Hepatocyte (in vitro differentiated cells): ENCODE results near the gene SNAPC2. TPM values are rescaled to one million over a fixed set of nuclear protein-coding genes. Genes with fewer than 3 reads are reported as not detected.

Source experiments
- DNase-seq: peaks from one replicate; pipeline ENCODE4 v3.0.0-alpha.2; 2016; ENCODE audit warnings: low spot score
- H2AFZ ChIP-seq: fragments of 200-600 bp; sonication (generic); 2 replicates; pipeline ENCODE4 v1.6.0; 2016; ENCODE audit warnings: antibody characterized with exemption, mild to moderate bottlenecking
- H3K27ac ChIP-seq: fragments of 200-600 bp; sonication (generic); 2 replicates; pipeline ENCODE4 v1.5.1; 2016; ENCODE audit warnings: mild to moderate bottlenecking
- H3K27me3 ChIP-seq: fragments of 200-600 bp; sonication (generic); 2 replicates; pipeline ENCODE4 v1.6.1; 2016
- H3K36me3 ChIP-seq: fragments of 200-600 bp; sonication (generic); replicated peaks from 2 replicates; pipeline ENCODE4 v1.5.1; 2016; ENCODE audit warnings: low read depth; ENCODE audit not compliant: insufficient read depth
- H3K4me1 ChIP-seq: fragments of 200-600 bp; sonication (generic); 2 replicates; pipeline ENCODE4 v1.5.1; 2016; ENCODE audit warnings: mild to moderate bottlenecking, moderate library complexity; ENCODE audit not compliant: insufficient read depth
- H3K4me2 ChIP-seq: fragments of 200-600 bp; sonication (generic); 2 replicates; pipeline ENCODE4 v1.6.0; 2016
- H3K4me3 ChIP-seq: fragments of 200-600 bp; sonication (generic); 2 replicates; pipeline ENCODE4 v1.5.1; 2016; ENCODE audit warnings: mild to moderate bottlenecking
- H3K79me2 ChIP-seq: fragments of 200-600 bp; sonication (generic); 2 replicates; pipeline ENCODE4 v1.6.0; 2017; ENCODE audit warnings: mild to moderate bottlenecking
- H3K9me2 ChIP-seq: fragments of 200-600 bp; sonication (generic); replicated peaks from 2 replicates; pipeline ENCODE4 v1.6.0; 2017; ENCODE audit warnings: mild to moderate bottlenecking; ENCODE audit not compliant: insufficient read depth
- H3K9me3 ChIP-seq: fragments of 200-600 bp; sonication (generic); 2 replicates; pipeline ENCODE4 v1.5.1; 2016; ENCODE audit warnings: low read depth, mild to moderate bottlenecking
- H4K20me1 ChIP-seq: fragments of 200-600 bp; sonication (generic); 2 replicates; pipeline ENCODE4 v1.6.0; 2016; ENCODE audit warnings: mild to moderate bottlenecking; ENCODE audit not compliant: insufficient read depth, poor library complexity, severe bottlenecking
- CTCF ChIP-seq: fragments of 200-600 bp; sonication (generic); IDR thresholded peaks from 2 replicates; pipeline ENCODE4 v1.5.1; 2016; ENCODE audit warnings: antibody characterized with exemption, mild to moderate bottlenecking; ENCODE audit not compliant: poor library complexity
- EZH2 ChIP-seq: fragments of 200-600 bp; sonication (generic); IDR thresholded peaks from 2 replicates; pipeline ENCODE4 v1.6.1; 2016; ENCODE audit warnings: antibody characterized with exemption, mild to moderate bottlenecking, borderline replicate concordance
- EZH2phosphoT487 ChIP-seq: fragments of 200-600 bp; sonication (generic); IDR thresholded peaks from one replicate; pipeline ENCODE4 v1.6.1; 2018; ENCODE audit warnings: antibody characterized with exemption, mild to moderate bottlenecking, low read depth, moderate library complexity; ENCODE audit not compliant: unreplicated experiment, severe bottlenecking
- WGBS: methylation state at CpG from one replicate; pipeline ENCODE4 v1.1.6; 2016; ENCODE audit warnings: low lambda C conversion rate; ENCODE audit errors: missing lambda C conversion rate; 5-methylcytosine and 5-hydroxymethylcytosine counted together
- polyA plus RNA-seq: library from polyadenylated mRNA; unstranded; fragments of >200 nt; fragmentation: Nextera tagmentation; extraction: Ambion mirVana; gene quantifications from 2 replicates; pipeline ENCODE4 v1.2.1, GENCODE V29; 2016
- total RNA-seq: library from RNA; depleted of rRNA; stranded (reverse); fragments of >200 nt; gene quantifications from 2 replicates; pipeline ENCODE4 v1.2.3, GENCODE V29; 2014

The SNAPC2 gene
- total and polyA plus RNA-seq, 2 experiments from 2014 or later, result 11.8 to 17.5 TPM

- H3K27me3 ChIP-seq, result no peaks in the 10 kb centered on the region
- H3K27ac ChIP-seq, result no peak overlapping the region
- H3K4me2 ChIP-seq, result no peak overlapping the region
- H2AFZ ChIP-seq, result no peak overlapping the region
- H3K9me3 ChIP-seq, result no peaks in the 10 kb centered on the region
- H3K9me2 ChIP-seq, result no peaks in the 10 kb centered on the region
- H3K36me3 ChIP-seq, result no peaks in the 10 kb centered on the region
- H3K4me3 ChIP-seq, result no peak overlapping the region
- WGBS, result 90% methylated on average over 19 of the region's 19 CpGs
- no peaks in the 10 kb centered on the region for H4K20me1 ChIP-seq
- TF ChIP-seq EZH2phosphoT487 (no peak), EZH2 (no peak), CTCF (no peak)
- DNase-seq, result no peak
- no peaks in the 10 kb centered on the region for H3K79me2 ChIP-seq
- no peaks in the 10 kb centered on the region for H3K4me1 ChIP-seq
Measured at GRCh38 chr19:7879836-7880235, 40.3 kb upstream of the SNAPC2 start.

GRCh38 chr19:7881910-7882309 is 38.2 kb upstream of the SNAPC2 start:
- no peak overlapping the region for H3K4me2 ChIP-seq
- H3K9me2 ChIP-seq, result no peaks in the 10 kb centered on the region
- H3K27ac ChIP-seq, result no peak overlapping the region
- no peaks in the 10 kb centered on the region for H4K20me1 ChIP-seq
- no peak for TF ChIP-seq CTCF
- TF ChIP-seq EZH2phosphoT487, result no peak
- no peak for TF ChIP-seq EZH2
- no peaks in the 10 kb centered on the region for H3K36me3 ChIP-seq
- no peaks in the 10 kb centered on the region for H3K27me3 ChIP-seq
- no peak overlapping the region for H3K4me3 ChIP-seq
- no peak for DNase-seq
- 97% methylated on average over 3 of the region's 3 CpGs for WGBS
- no peaks in the 10 kb centered on the region for H3K4me1 ChIP-seq
- no peaks in the 10 kb centered on the region for H3K9me3 ChIP-seq
- H2AFZ ChIP-seq, result no peak overlapping the region
- no peaks in the 10 kb centered on the region for H3K79me2 ChIP-seq

- H3K27me3 ChIP-seq, result no peaks in the 10 kb centered on the region
- no peaks in the 10 kb centered on the region for H3K9me3 ChIP-seq
- H3K36me3 ChIP-seq, result no peaks in the 10 kb centered on the region
- H4K20me1 ChIP-seq, result no peaks in the 10 kb centered on the region
- H3K79me2 ChIP-seq, result no peaks in the 10 kb centered on the region
- no peak overlapping the region for H3K27ac ChIP-seq
- no peak overlapping the region for H2AFZ ChIP-seq
- no peaks in the 10 kb centered on the region for H3K4me1 ChIP-seq
- no peak overlapping the region for H3K4me2 ChIP-seq
- no peak for DNase-seq
- no peak for TF ChIP-seq EZH2phosphoT487
- TF ChIP-seq CTCF, result no peak
- no peak for TF ChIP-seq EZH2
- no peaks in the 10 kb centered on the region for H3K9me2 ChIP-seq
- no peak overlapping the region for H3K4me3 ChIP-seq
- 79% methylated on average over 4 of the region's 4 CpGs for WGBS
Measured at GRCh38 chr19:7883105-7883504, 37.0 kb upstream of the SNAPC2 start.
